CD4-positive, alpha-beta T cell treated with Interleukin-17A for 4 hours (primary cell): Measurements from ENCODE around the gene GNB1.
"Not testable (repeated sequence)": the region's sequence is repeated elsewhere in the genome, so short reads cannot be mapped to it uniquely, and the experiment has no call there.

Source experiments
- DNase-seq: peaks from one replicate; pipeline ENCODE4 v3.0.0-alpha.2; 2020; ENCODE audit warnings: mixed read lengths

The GNB1 gene

DNA sequence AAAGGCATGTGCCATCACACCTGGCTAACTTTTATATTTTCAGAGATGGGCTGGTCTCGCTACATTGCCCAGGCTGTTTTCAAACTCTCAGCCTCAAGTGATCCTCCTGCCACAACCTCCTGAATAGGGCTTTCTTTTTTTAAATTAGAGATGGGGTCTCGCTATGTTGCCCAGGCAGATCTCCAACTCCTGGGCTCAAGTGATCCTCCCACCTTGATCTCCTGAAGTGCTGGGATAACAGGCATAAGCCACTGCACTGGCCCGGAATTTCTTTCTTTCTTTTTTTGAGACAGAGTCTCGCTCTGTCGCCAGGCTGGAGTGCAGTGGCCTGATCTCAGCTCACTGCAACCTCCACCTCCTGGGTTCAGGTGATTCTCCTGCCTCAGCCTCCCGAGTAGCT, 34.7 kb downstream of the GNB1 start:
- not testable (repeated sequence) for DNase-seq

GRCh38 chr1:1853593-1854257, 37.2 kb downstream of the GNB1 start:
- no peak for DNase-seq

DNA sequence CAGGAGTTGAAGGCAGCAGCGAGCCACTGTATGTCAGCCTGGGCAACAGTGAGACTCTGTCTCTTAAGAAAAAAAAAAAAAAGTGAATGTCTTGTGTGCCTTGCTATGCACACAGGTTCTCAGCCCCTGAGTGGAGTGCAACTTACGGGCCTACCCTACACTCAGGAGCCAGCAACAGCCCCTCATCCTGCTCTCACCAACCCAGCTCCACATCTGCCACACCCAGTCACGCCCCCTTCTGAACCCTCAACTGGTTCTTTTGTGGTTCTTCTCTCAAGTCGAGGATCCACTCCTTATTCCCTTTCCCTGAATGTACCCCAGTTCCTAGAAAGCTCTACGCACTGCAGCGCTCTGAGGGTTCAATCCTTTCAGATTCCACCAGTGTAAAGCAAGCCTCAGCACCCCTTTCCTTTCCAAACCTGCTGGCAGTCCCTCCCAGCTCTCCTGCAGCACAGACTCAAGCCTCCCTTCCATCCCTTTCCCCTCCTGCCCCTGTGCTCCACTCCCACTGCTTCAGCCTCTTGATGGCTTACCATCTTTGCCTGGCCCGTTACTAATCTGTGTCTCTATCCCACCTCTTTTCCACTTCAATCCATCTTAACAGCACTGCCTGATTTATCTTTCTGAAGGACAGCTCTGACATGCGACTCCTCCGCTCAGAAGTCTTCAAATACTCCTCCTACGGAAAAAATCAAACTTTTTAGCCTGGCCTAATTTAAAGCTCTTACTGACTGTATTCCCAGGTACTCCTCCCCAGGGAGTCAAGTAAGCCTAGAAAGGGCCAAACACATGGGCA, 38.1 kb downstream of the GNB1 start:
- DNase-seq, result no peak

- no peak for DNase-seq
Observed at GRCh38 chr1:1847890-1848289, 43.0 kb downstream of the GNB1 start.

DNA sequence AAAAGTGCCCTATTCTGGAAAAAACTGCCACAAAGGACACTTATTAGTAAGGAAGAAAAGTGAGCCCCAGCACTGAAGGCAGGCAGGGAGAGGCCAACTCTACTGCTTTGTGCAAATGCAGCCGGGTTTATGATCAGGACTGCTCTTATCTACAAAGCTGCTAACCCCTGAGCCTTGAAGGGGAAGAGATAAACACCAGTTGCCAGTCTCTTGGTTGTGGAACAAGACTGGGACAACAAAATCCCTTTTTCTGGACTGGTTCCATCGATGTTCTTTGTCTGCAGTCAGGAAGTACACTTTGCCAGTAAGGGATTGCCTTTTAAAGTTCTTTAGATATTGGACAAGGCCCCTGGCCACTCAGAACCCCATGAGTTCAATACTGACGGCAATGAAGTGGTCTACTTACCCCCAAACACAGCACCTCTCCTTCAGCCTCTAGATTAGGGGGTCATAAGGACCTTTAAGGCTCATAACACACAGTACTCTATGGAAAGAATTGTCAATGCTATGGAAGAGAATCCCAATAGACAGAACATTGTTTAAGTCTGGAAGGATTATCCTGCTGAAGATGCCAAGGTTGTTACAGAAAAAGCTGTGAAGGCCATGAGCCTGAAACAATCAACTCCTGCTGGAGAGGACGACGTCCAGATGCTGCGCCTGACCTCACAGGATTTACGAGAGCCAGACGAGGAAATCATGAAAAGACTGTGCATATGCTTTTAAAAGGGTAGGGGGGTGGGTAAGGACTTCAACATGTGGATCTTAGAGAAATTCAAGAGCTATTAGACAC, 43.6 kb downstream of the GNB1 start:
- DNase-seq, result no peak

- DNase-seq, result no peak
Observed at GRCh38 chr1:1846386-1846918, 44.4 kb downstream of the GNB1 start.

GRCh38 chr1:1842360-1843146, 48.3 kb downstream of the GNB1 start:
- DNase-seq, result peak; percentile 14

GRCh38 chr1:1841575-1841995, 49.3 kb downstream of the GNB1 start:
- no peak for DNase-seq

DNA sequence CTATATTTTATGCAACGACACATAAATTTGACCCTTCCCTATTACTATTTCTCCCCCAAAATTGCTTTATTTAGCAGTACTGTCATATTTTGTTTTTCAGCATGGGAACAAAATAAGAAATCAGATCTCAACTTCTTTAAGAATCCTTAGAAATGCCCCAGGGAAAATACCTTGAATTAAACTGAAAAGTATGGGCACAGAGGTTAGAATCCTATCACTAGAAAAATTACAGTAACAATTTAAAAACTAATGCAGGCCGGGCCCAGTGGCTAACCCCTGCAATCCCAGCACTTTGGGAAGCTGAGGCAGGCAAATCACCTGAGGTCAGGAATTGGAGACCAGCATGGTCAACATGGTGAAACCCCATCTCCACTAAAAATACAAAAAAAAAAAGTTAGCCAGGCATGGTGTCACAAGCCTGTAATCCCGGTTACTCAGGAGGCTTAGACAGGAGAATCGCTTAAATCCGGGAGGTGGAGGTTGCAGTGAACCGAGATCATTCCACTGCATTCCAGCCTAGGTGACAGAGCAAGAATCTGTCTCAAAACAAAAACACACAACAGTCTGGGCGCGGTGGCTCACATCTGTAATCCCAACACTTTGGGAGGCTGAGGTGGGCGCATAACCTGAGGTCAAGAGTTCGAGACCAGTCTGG, 51.4 kb downstream of the GNB1 start:
- no peak for DNase-seq

GRCh38 chr1:1836119-1836518, 54.8 kb downstream of the GNB1 start:
- DNase-seq, result no peak

DNA sequence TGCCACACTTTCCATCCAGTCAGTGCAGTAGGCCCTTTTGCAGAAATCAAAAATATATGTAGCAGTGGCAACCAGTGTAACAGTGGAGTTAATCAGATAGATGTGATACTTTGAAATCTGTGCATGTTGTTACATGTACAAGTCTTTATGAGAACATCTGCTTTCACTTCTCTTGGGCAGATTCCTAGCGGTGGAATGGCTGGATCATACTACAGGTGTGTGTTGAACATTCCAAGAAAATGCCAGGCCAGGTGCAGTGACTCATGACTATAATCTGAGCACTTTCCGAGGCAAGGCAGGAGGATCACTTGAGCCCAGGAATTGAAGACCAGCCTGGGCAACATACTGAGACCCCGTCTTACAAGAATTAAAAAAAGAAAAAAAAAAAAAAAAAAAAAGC, 55.3 kb downstream of the GNB1 start:
- DNase-seq, result no peak

DNA sequence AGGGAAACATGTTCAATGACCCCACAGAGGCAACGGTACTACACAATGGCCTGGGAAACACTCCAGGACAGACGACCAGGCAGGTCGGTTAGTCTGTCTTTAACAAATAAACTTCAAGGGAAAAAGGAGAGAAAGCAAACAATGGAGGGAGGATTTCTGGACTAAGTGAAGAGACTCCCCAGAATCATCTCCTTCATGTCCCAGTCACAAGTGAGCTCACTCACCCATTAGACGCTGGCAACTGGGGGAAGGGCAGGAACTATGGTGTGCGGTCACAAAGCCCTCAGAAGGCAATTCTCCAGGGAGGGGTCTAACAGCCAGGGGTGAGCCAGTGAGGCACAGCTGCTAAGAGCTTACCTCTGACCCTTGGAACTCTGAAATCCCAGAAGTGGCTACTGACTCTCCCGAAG, 57.0 kb downstream of the GNB1 start:
- no peak for DNase-seq

- no peak for DNase-seq
Observed at GRCh38 chr1:1833456-1833855, 57.4 kb downstream of the GNB1 start.

- no peak for DNase-seq
Observed at GRCh38 chr1:1832820-1833219, 58.1 kb downstream of the GNB1 start.

GRCh38 chr1:1832166-1832565, 58.7 kb downstream of the GNB1 start:
- DNase-seq, result no peak

GRCh38 chr1:1827089-1827848, 63.6 kb downstream of the GNB1 start:
- DNase-seq, result no peak

DNA sequence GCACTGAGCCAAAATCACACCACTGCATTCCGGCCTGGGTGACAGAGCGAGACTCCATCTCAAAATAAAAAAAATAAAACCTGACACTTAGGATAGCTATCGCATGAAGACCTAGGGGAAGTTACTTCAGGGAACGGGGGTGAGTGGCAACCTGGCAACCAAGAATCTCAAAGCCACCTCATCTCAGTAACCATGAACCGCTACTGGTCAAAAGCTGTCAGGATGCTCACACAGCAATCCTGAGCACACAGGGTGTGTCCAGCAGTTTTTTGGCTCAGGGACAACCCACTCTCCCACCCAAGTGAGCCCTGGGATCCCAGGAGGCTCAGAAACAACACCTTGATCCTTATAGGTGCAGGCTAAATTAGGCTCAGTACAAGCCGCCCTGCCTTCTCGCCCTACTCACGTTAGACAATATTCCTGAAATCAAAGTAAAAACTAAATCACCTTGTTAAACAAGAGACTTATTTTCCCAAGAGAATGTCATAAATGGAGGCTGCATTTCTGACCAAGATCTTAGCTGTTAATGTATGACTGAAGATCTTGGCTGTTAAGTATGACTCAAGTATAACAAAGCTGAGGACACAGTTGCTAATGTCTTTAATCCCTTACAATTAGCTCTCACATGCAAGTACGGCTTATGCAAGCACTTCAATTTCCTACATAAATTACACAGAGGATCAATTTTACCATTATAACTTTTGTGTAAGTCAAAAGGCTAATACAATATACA, 64.4 kb downstream of the GNB1 start:
- no peak for DNase-seq

- DNase-seq, result no peak
Observed at GRCh38 chr1:1825217-1825616, 65.7 kb downstream of the GNB1 start.

- DNase-seq, result no peak
Observed at GRCh38 chr1:1819762-1820161, 71.1 kb downstream of the GNB1 start.

- DNase-seq, result no peak
Observed at GRCh38 chr1:1817221-1817620, 73.7 kb downstream of the GNB1 start.
